Epithelial cell of proximal tubule (primary cell): ENCODE measurements around the gene RALGDS. TPM values are rescaled to one million over a fixed set of nuclear protein-coding genes. Genes with fewer than 3 reads are reported as not detected.

Experiments used
- DNase-seq: peaks from one replicate; pipeline ENCODE4 v3.0.0-alpha.2; 2011; ENCODE audit warnings: low read depth
- H3K4me3 ChIP-seq: 2 replicates; pipeline ENCODE4 v1.5.1; 2011; ENCODE audit warnings: low read depth, mild to moderate bottlenecking, low read length
- CTCF ChIP-seq: conservative IDR thresholded peaks from 2 replicates; pipeline ENCODE4 v1.5.1; 2012; ENCODE audit warnings: low read depth, mild to moderate bottlenecking, low read length
- total RNA-seq: library from RNA; depleted of rRNA; stranded (reverse); fragments of >200 nt; gene quantifications from 2 replicates; pipeline ENCODE4 v1.2.3, GENCODE V29; 2015

RALGDS gene
- total RNA-seq, 1 donor from 2014 or later: 39.0 TPM

GRCh38 chr9:133166392-133166791, 45.4 kb upstream of the RALGDS start:
- no peak for TF ChIP-seq CTCF
- no peak for DNase-seq
- no peak overlapping the region for H3K4me3 ChIP-seq

GRCh38 chr9:133165452-133165730, 44.4 kb upstream of the RALGDS start:
- no peak for TF ChIP-seq CTCF
- H3K4me3 ChIP-seq: no peak overlapping the region

GRCh38 chr9:133164191-133164590, 43.2 kb upstream of the RALGDS start:
- H3K4me3 ChIP-seq: peak overlapping the region; percentile 78
- no peak for TF ChIP-seq CTCF
- no peak for DNase-seq

More at GRCh38 chr9:133165452-133165730, 44.4 kb upstream of the RALGDS start:
- no peak for DNase-seq

- TF ChIP-seq CTCF: no peak
- peak within 1 kb of the TSS; percentile 78 for H3K4me3 ChIP-seq
- no peak for DNase-seq
These were observed 42.6 kb upstream of the RALGDS start, which contains the start of gene GBGT1 for GRCh38 chr9:133163504-133164172. Gene GBGT1 (minus strand): TSS chr9:133163914. CDS start chr9:133162412, 1,502 bp downstream.

- H3K4me3 ChIP-seq: peak overlapping the region; percentile 78
- DNase-seq: no peak
- no peak for TF ChIP-seq CTCF
These were observed 41.9 kb upstream of the RALGDS start for GRCh38 chr9:133162861-133163503.

- no peak for DNase-seq
- no peak overlapping the region for H3K4me3 ChIP-seq
- TF ChIP-seq CTCF: no peak
These were observed 40.5 kb upstream of the RALGDS start for GRCh38 chr9:133161547-133161950.
